Karpas-422 (cell line): ENCODE results near the gene BORCS8. TPM values are rescaled to one million over a fixed set of nuclear protein-coding genes. Genes with fewer than 3 reads are reported as not detected.

Experiments used
- DNase-seq: peaks from one replicate; pipeline ENCODE4 v3.0.0-alpha.2; 2015
- H2AFZ ChIP-seq: fragments of 200-600 bp; sonication (generic); 2 replicates; pipeline ENCODE4 v1.6.1; 2014; ENCODE audit warnings: antibody characterized with exemption, low read length, mixed read lengths
- H3K27ac ChIP-seq: fragments of 200-600 bp; sonication (generic); 2 replicates; pipeline ENCODE4 v1.5.1; 2014; ENCODE audit warnings: mild to moderate bottlenecking, low read length, moderate library complexity
- H3K27me3 ChIP-seq: fragments of 200-600 bp; sonication (generic); 2 replicates; pipeline ENCODE4 v1.6.1; 2014; ENCODE audit warnings: low read length, mixed read lengths
- H3K36me3 ChIP-seq: fragments of 200-600 bp; sonication (generic); 2 replicates; pipeline ENCODE4 v1.6.1; 2014; ENCODE audit warnings: low read length, mixed read lengths; ENCODE audit not compliant: insufficient read depth
- H3K4me1 ChIP-seq: fragments of 200-600 bp; sonication (generic); 2 replicates; pipeline ENCODE4 v1.6.1; 2014; ENCODE audit warnings: mild to moderate bottlenecking, low read length, mixed read lengths
- H3K4me2 ChIP-seq: fragments of 200-600 bp; sonication (generic); 2 replicates; pipeline ENCODE4 v1.6.1; 2014; ENCODE audit warnings: low read length, low read depth, mild to moderate bottlenecking; ENCODE audit not compliant: poor library complexity, severe bottlenecking
- H3K4me3 ChIP-seq: fragments of 200-600 bp; sonication (generic); 2 replicates; pipeline ENCODE4 v1.5.1; 2014; ENCODE audit warnings: mild to moderate bottlenecking, antibody characterized with exemption, low read length, mixed read lengths
- H3K79me2 ChIP-seq: fragments of 200-600 bp; sonication (generic); 2 replicates; pipeline ENCODE4 v1.6.1; 2014; ENCODE audit warnings: mild to moderate bottlenecking, low read length, mixed read lengths
- H3K9ac ChIP-seq: fragments of 200-600 bp; sonication (generic); 2 replicates; pipeline ENCODE4 v1.6.0; 2014; ENCODE audit warnings: low read length
- H3K9me2 ChIP-seq: fragments of 200-600 bp; sonication (generic), shearing (Covaris generic); replicated peaks from 2 replicates; pipeline ENCODE4 v1.6.0; 2014; ENCODE audit warnings: mild to moderate bottlenecking, low read length, moderate library complexity; ENCODE audit not compliant: insufficient read depth
- H3K9me3 ChIP-seq: fragments of 300-700, 200-600 bp; sonication (generic); 2 replicates; pipeline ENCODE4 v1.6.1; 2014; ENCODE audit warnings: low read length, mixed read lengths
- H4K20me1 ChIP-seq: fragments of 200-600 bp; sonication (generic); 2 replicates; pipeline ENCODE4 v1.6.1; 2014; ENCODE audit warnings: mild to moderate bottlenecking, antibody characterized with exemption, low read length, low read depth; ENCODE audit not compliant: insufficient read depth
- total RNA-seq: library from RNA; depleted of rRNA; stranded (reverse); fragments of >200 nt; shearing (Covaris generic); gene quantifications from 2 replicates; pipeline ENCODE4 v1.2.3, GENCODE V29; 2014; ENCODE audit warnings: low replicate concordance; rRNA removed

Gene BORCS8
- 6.6 and 12.3 TPM in 2 replicates for total RNA-seq

DNA sequence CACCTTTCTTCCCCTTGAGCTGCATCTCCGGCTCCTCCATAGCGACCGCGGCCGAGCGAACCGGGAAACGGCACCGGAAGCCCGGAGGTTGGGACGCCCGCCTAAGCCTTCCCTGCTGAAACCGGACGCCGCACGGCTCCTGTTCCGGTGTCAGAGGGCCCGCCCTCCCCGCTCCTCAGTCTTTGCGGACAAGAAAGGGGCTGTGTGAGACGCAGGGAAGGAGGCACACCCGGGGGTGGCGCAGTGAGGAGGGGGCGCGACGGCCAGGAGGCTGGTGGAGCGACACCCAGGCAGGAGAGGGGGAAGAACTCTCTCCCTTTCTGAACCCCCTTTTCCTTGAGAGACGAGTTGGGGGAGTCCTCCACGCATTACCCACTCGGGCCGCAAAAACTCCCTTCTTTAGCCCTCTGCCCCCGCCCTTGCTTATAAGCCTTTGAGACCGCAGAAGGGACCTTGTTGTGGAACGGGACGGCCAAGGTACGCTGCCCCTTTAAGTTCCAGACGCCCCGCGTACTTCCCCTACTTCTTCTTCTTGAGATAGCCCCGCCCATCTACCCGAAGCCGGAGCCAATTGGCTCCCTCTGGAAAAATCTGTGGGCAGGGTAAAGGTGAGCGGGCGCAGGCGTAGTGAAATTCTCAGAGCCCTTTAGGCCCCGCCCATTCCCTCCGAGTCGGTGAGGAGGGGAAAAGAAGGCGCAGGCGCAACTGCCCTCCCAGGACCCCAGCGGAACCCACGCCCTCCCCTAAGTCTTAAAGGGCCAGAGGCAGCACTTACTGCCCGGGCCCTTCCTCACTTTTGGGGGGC, at the start of gene BORCS8, which contains the start of gene RFXANK:
BORCS8 (minus strand) TSS at position 75 of the 805 bp plus-strand sequence; CDS start at position 40, 35 bp downstream.
RFXANK (plus strand) TSS at position 181 of the 805 bp plus-strand sequence. CDS start 1,689 bp downstream, outside the sequence.
- Histone ChIP-seq H3K4me1 (peaks cover 26% of the 10 kb centered on the region), H3K36me3 (peaks cover 13% of the 10 kb centered on the region), H3K9ac (peak within 1 kb of the TSS; percentile 100), H3K27ac (peak within 1 kb of the TSS; percentile 95), H3K9me2 (no peaks in the 10 kb centered on the region), H3K4me3 (peak within 1 kb of the TSS; percentile 99), H3K4me2 (peak within 1 kb of the TSS; percentile 100), H4K20me1 (no peaks in the 10 kb centered on the region), H3K79me2 (peaks cover 52% of the 10 kb centered on the region), H3K27me3 (no peaks in the 10 kb centered on the region), H2AFZ (peak within 1 kb of the TSS; percentile 99), H3K9me3 (no peaks in the 10 kb centered on the region)
- DNase-seq = peak; percentile 100

DNA sequence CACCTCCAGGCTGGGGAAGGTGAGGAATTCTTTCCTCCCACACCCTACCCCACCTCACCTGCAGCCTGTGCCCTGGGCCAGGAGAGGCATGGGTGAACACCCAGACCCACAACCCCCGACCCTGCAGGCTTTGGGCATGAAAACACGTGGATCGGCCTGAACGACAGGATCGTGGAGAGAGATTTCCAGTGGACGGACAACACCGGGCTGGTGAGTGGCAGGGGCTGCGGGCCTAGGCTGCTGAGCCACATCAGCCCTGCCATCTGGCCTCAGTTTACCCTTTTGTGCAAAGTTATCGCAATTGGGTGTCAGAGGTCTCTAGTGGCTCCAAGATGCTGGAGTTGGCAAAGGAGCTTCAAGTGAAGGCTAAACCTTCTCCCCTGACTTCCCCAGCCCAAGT, 48.5 kb upstream of the BORCS8 start:
- H4K20me1 ChIP-seq = no peaks in the 10 kb centered on the region
- DNase-seq = no peak
- no peak overlapping the region for H3K4me3 ChIP-seq

GRCh38 chr19:19239675-19240074, 47.7 kb upstream of the BORCS8 start:
- no peak overlapping the region for H2AFZ ChIP-seq
- H3K36me3 ChIP-seq = no peaks in the 10 kb centered on the region
- H3K9me2 ChIP-seq = no peaks in the 10 kb centered on the region
- H3K9ac ChIP-seq = no peak overlapping the region
- peaks cover 4% of the 10 kb centered on the region for H3K9me3 ChIP-seq
- no peaks in the 10 kb centered on the region for H4K20me1 ChIP-seq
- H3K27ac ChIP-seq = no peak overlapping the region
- no peaks in the 10 kb centered on the region for H3K79me2 ChIP-seq
- H3K4me3 ChIP-seq = no peak overlapping the region
- no peaks in the 10 kb centered on the region for H3K27me3 ChIP-seq
- no peaks in the 10 kb centered on the region for H3K4me1 ChIP-seq
- DNase-seq = no peak
- H3K4me2 ChIP-seq = no peak overlapping the region

More for the DNA sequence above, 48.5 kb upstream of the BORCS8 start:
- Histone ChIP-seq H3K79me2 (no peaks in the 10 kb centered on the region), H3K9me3 (peaks cover 3% of the 10 kb centered on the region), H3K27ac (no peak overlapping the region), H2AFZ (no peak overlapping the region), H3K27me3 (no peaks in the 10 kb centered on the region), H3K9ac (no peak overlapping the region), H3K4me2 (no peak overlapping the region), H3K4me1 (no peaks in the 10 kb centered on the region), H3K9me2 (no peaks in the 10 kb centered on the region), H3K36me3 (no peaks in the 10 kb centered on the region)

- H3K36me3 ChIP-seq = no peaks in the 10 kb centered on the region
- H3K9me3 ChIP-seq = peaks cover 14% of the 10 kb centered on the region
- H3K4me2 ChIP-seq = no peak overlapping the region
- H3K4me3 ChIP-seq = no peak overlapping the region
- H3K9me2 ChIP-seq = no peaks in the 10 kb centered on the region
- H2AFZ ChIP-seq = no peak overlapping the region
- no peaks in the 10 kb centered on the region for H3K4me1 ChIP-seq
- no peaks in the 10 kb centered on the region for H4K20me1 ChIP-seq
- no peak overlapping the region for H3K9ac ChIP-seq
- no peak overlapping the region for H3K27ac ChIP-seq
- no peaks in the 10 kb centered on the region for H3K79me2 ChIP-seq
- no peaks in the 10 kb centered on the region for H3K27me3 ChIP-seq
- DNase-seq = no peak
Measured at GRCh38 chr19:19238126-19238894, 46.4 kb upstream of the BORCS8 start.

DNA sequence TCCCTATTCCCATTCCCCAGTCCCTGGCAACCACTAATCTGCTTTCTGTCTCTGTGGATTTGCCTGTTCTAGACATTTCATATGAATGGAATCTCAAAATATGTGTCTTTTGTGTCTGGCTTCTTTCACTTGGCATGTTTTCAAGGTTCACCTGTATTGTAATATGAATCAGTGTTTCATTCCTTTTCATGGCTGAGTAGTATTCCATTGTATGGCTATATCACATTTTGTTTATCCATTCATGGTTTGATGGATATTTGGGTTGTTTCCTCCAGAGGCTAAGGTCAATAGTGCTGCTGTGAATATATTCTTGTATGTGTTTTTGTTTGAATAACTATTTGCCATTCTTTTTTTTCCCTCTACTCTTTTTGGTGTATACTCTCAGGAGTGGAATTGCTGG, 44.2 kb upstream of the BORCS8 start:
- H3K4me2 ChIP-seq = no peak overlapping the region
- no peak overlapping the region for H3K4me3 ChIP-seq
- no peaks in the 10 kb centered on the region for H3K9me2 ChIP-seq
- H3K27me3 ChIP-seq = no peaks in the 10 kb centered on the region
- H3K4me1 ChIP-seq = no peaks in the 10 kb centered on the region
- no peak for DNase-seq
- no peak overlapping the region for H2AFZ ChIP-seq
- no peak overlapping the region for H3K27ac ChIP-seq
- no peaks in the 10 kb centered on the region for H3K36me3 ChIP-seq
- no peaks in the 10 kb centered on the region for H4K20me1 ChIP-seq
- peaks cover 14% of the 10 kb centered on the region for H3K9me3 ChIP-seq
- H3K9ac ChIP-seq = no peak overlapping the region
- H3K79me2 ChIP-seq = no peaks in the 10 kb centered on the region

GRCh38 chr19:19234220-19234816, 42.4 kb upstream of the BORCS8 start:
- no peaks in the 10 kb centered on the region for H3K4me1 ChIP-seq
- no peaks in the 10 kb centered on the region for H3K79me2 ChIP-seq
- H2AFZ ChIP-seq = no peak overlapping the region
- H4K20me1 ChIP-seq = no peaks in the 10 kb centered on the region
- no peaks in the 10 kb centered on the region for H3K27me3 ChIP-seq
- H3K27ac ChIP-seq = no peak overlapping the region
- no peak overlapping the region for H3K9ac ChIP-seq
- H3K4me2 ChIP-seq = no peak overlapping the region
- peaks cover 14% of the 10 kb centered on the region for H3K9me3 ChIP-seq
- no peak overlapping the region for H3K4me3 ChIP-seq
- H3K36me3 ChIP-seq = no peaks in the 10 kb centered on the region
- H3K9me2 ChIP-seq = no peaks in the 10 kb centered on the region
- DNase-seq = no peak

GRCh38 chr19:19232261-19232721, 40.3 kb upstream of the BORCS8 start:
- no peaks in the 10 kb centered on the region for H3K27me3 ChIP-seq
- peaks cover 14% of the 10 kb centered on the region for H3K9me3 ChIP-seq
- H3K27ac ChIP-seq = no peak overlapping the region
- DNase-seq = no peak
- no peaks in the 10 kb centered on the region for H3K9me2 ChIP-seq
- H2AFZ ChIP-seq = no peak overlapping the region
- no peak overlapping the region for H3K9ac ChIP-seq
- no peaks in the 10 kb centered on the region for H3K79me2 ChIP-seq
- H3K36me3 ChIP-seq = no peaks in the 10 kb centered on the region
- no peaks in the 10 kb centered on the region for H4K20me1 ChIP-seq
- H3K4me3 ChIP-seq = no peak overlapping the region
- H3K4me2 ChIP-seq = no peak overlapping the region
- H3K4me1 ChIP-seq = no peaks in the 10 kb centered on the region

DNA sequence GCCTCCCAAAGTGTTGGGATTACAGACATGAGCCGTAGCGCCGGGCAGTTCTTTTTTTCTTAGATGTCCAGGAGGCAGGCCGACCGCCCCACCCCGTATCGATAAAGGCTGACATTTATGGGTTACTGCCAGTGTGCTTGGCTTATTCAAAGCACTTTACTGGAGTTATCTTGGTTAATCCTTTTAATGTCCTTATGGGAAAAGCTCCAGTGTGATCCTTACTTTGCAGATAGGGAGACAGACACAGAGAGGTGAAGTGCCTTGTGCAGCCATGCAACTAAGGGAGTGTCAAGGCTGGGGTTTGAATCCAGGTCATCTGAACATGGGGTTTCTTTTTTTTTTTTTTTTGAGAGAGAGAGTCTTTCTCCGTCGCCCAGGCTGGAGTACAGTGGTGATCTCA, 39.0 kb upstream of the BORCS8 start:
- no peaks in the 10 kb centered on the region for H3K79me2 ChIP-seq
- H2AFZ ChIP-seq = no peak overlapping the region
- no peak overlapping the region for H3K4me2 ChIP-seq
- no peaks in the 10 kb centered on the region for H3K9me2 ChIP-seq
- H3K27me3 ChIP-seq = no peaks in the 10 kb centered on the region
- H3K4me3 ChIP-seq = no peak overlapping the region
- no peak overlapping the region for H3K9ac ChIP-seq
- DNase-seq = no peak
- peaks cover 11% of the 10 kb centered on the region for H3K9me3 ChIP-seq
- no peaks in the 10 kb centered on the region for H3K36me3 ChIP-seq
- H3K4me1 ChIP-seq = no peaks in the 10 kb centered on the region
- no peaks in the 10 kb centered on the region for H4K20me1 ChIP-seq
- H3K27ac ChIP-seq = no peak overlapping the region
